Type B pancreatic cell (in vitro differentiated cells): ENCODE data around the gene PRELID2. TPM values are rescaled to one million over a fixed set of nuclear protein-coding genes. Genes with fewer than 3 reads are reported as not detected.

ENCODE experiments used
- DNase-seq: peaks from one replicate; pipeline ENCODE4 v3.0.0; 2021; ENCODE audit warnings: mixed read lengths; ENCODE audit not compliant: unreplicated experiment; ENCODE audit errors: extremely low spot score
- H3K27ac Mint-ChIP-seq: 2 replicates; pipeline ENCODE4 v1.8.0; 2021; ENCODE audit warnings: mild to moderate bottlenecking, mixed read lengths
- H3K27me3 Mint-ChIP-seq: 2 replicates; pipeline ENCODE4 v1.8.0; 2021; ENCODE audit warnings: mixed read lengths
- H3K36me3 Mint-ChIP-seq: 2 replicates; pipeline ENCODE4 v1.8.0; 2021; ENCODE audit warnings: mixed read lengths
- H3K4me1 Mint-ChIP-seq: one replicate; pipeline ENCODE4 v1.8.0; 2021; ENCODE audit warnings: mixed read lengths; ENCODE audit not compliant: unreplicated experiment
- H3K4me3 Mint-ChIP-seq: 2 replicates; pipeline ENCODE4 v1.8.0; 2021; ENCODE audit warnings: mild to moderate bottlenecking, mixed read lengths
- H3K9me3 Mint-ChIP-seq: 2 replicates; pipeline ENCODE4 v1.8.0; 2021; ENCODE audit warnings: mixed read lengths
- CTCF ChIP-seq: fragments of 200-600 bp; sonication (generic); conservative IDR thresholded peaks from 2 replicates; pipeline ENCODE4 v1.5.0; 2021; ENCODE audit warnings: antibody characterized with exemption, mild to moderate bottlenecking
- total RNA-seq: library from RNA; stranded (reverse); gene quantifications from 2 replicates; pipeline ENCODE4 v1.2.1, GENCODE V29; 2021; ENCODE audit warnings: low replicate concordance

The PRELID2 gene
- total RNA-seq, 1 donor from 2014 or later, result 19.6 TPM

DNA sequence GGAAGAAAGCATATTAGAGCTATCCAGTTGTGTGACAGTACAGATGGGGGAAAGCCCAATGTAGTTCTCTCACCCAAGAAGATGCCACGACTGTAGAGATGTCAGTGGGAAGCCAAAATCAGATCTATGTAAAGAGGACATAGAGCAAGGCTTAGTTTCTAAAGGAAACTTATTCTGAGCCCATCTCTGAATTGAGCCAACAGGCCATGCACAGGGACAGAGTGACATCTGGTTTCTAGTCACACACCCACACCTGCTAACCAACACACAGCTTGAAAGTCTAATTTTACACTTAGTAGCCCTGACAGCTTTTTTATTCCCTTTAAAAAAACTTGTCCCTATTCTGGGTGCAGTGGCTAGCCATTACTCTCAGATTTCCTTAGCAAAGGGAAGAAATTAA lies 22.3 kb downstream of the PRELID2 start:
- H3K4me1 Mint-ChIP-seq, result peaks cover 4% of the 10 kb centered on the region
- no peak overlapping the region for H3K4me3 Mint-ChIP-seq
- no peak for DNase-seq
- TF ChIP-seq CTCF, result no peak
- no peaks in the 10 kb centered on the region for H3K27me3 Mint-ChIP-seq
- peaks cover 14% of the 10 kb centered on the region for H3K36me3 Mint-ChIP-seq
- H3K27ac Mint-ChIP-seq, result no peak overlapping the region
- H3K9me3 Mint-ChIP-seq, result no peaks in the 10 kb centered on the region

DNA sequence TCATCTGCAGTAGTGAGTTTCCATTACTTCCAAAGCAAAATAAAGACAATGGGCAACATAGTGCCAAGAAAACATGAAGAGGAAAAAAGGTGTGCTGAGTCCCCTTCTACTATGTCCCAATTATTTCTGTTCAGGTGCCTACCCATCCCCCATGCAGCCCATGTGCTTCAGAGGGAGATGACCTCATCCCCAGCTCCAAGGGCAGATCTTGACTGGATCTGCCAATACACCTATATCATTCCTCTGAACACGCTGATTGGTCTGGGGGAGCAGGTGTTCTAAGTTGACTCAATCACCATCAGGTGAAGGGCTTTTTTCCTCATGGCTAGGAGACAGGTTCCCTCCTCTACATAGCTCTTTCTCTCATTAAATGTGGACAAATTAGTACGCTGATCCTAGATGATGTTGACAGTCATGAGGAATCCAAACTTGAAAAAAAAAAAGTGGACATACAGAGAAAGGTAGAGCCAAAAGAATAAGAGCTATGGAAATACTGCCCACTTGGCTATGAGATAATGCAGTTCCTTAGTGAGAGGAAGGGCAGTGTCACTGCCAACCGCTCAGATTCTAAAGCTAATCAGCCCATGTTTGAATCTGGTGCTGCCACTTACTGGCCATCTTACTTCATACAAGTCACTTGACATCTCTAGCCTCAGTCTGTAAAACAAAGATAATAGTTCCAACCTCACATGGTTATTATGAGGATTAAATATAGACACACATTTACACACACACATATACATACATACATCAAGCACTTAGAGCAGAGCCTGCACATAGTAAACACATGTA lies 23.1 kb downstream of the PRELID2 start:
- no peak for DNase-seq
- no peak overlapping the region for H3K4me3 Mint-ChIP-seq
- peaks cover 12% of the 10 kb centered on the region for H3K36me3 Mint-ChIP-seq
- H3K27ac Mint-ChIP-seq, result no peak overlapping the region
- peaks cover 4% of the 10 kb centered on the region for H3K4me1 Mint-ChIP-seq
- no peaks in the 10 kb centered on the region for H3K27me3 Mint-ChIP-seq
- peak; percentile 56 for TF ChIP-seq CTCF
- H3K9me3 Mint-ChIP-seq, result no peaks in the 10 kb centered on the region

DNA sequence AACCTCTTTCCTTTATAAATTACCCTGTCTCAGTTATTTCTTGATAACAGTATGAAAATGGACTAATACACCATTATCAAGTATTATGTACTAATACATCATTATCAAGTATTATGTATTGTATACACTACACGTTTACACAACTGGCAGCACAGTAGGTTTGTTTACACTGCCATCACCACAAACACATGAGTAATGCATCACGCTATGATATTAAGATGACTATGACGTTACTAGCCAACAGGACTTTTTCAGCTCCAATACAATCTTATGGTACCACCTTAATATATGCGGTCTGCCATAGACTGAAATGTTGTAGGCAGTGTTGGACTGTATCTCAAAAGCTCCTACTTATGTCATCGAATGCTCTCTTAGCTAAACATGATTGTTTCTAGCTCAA lies 28.2 kb downstream of the PRELID2 start:
- DNase-seq, result no peak
- H3K9me3 Mint-ChIP-seq, result no peaks in the 10 kb centered on the region
- H3K4me1 Mint-ChIP-seq, result peaks cover 13% of the 10 kb centered on the region
- no peak for TF ChIP-seq CTCF
- H3K4me3 Mint-ChIP-seq, result no peak overlapping the region
- H3K36me3 Mint-ChIP-seq, result peaks cover 21% of the 10 kb centered on the region
- H3K27me3 Mint-ChIP-seq, result no peaks in the 10 kb centered on the region
- no peak overlapping the region for H3K27ac Mint-ChIP-seq

DNA sequence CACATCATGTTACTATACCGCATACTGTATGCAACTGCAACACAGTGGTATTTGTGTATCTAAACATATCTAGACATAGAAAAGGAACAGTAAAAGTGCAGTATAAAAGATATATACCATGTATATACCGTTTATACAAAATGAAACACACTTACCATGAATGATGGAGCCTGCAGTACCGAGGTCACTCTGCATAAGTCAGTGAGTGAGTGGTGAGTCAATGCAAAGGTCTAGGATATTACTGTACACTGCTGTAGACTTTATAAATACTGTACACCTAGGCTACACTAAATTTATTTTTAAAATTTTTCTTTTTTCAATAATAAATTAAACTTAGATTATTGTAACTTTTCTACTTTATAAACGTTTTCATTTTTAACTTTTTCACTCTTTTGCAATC lies 29.3 kb downstream of the PRELID2 start:
- no peak overlapping the region for H3K4me3 Mint-ChIP-seq
- no peak overlapping the region for H3K27ac Mint-ChIP-seq
- peaks cover 13% of the 10 kb centered on the region for H3K4me1 Mint-ChIP-seq
- H3K27me3 Mint-ChIP-seq, result no peaks in the 10 kb centered on the region
- DNase-seq, result no peak
- TF ChIP-seq CTCF, result no peak
- H3K36me3 Mint-ChIP-seq, result peaks cover 17% of the 10 kb centered on the region
- no peaks in the 10 kb centered on the region for H3K9me3 Mint-ChIP-seq

DNA sequence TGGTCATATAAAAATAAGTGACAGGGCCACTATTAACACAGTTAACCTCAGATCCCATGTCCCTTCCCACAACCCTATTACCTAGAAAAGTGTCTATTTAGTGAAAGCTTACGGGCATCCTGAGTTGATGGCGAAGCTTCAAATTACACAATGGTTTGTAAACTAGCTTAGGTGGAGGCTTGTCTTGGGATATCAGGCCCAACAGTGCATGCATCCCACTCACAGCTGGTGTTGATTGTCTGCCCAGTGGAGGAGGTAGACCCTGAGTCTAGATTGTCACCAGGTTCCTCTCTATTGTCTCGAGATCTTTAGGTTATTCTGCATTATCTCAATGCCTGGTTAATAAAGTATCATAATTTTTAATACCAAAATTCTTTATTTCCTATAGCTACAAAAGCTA lies 30.4 kb downstream of the PRELID2 start:
- Mint-ChIP-seq H3K9me3 (no peaks in the 10 kb centered on the region), H3K36me3 (peaks cover 17% of the 10 kb centered on the region), H3K4me1 (peaks cover 13% of the 10 kb centered on the region), H3K4me3 (no peak overlapping the region), H3K27me3 (no peaks in the 10 kb centered on the region), H3K27ac (no peak overlapping the region)
- no peak for TF ChIP-seq CTCF
- no peak for DNase-seq
